Measurements from ENCODE around the gene RXFP1.

The RXFP1 gene

GRCh38 chr4:158541506-158541905 is 19.8 kb downstream of the RXFP1 start:
- DNase-seq (ENCODE audit: low read depth), result no peak

GRCh38 chr4:158543191-158543590 is 21.5 kb downstream of the RXFP1 start:
- no peak for DNase-seq (ENCODE audit: low read depth)

GRCh38 chr4:158544141-158544540 is 22.5 kb downstream of the RXFP1 start:
- DNase-seq (ENCODE audit: low read depth), result no peak

- DNase-seq (ENCODE audit: low read depth), result no peak
These were observed 31.7 kb downstream of the RXFP1 start for GRCh38 chr4:158553364-158553763.

GRCh38 chr4:158560284-158560683 is 38.6 kb downstream of the RXFP1 start:
- DNase-seq (ENCODE audit: low read depth), result no peak

GRCh38 chr4:158566860-158567259 is 45.2 kb downstream of the RXFP1 start:
- DNase-seq (ENCODE audit: low read depth), result no peak

- no peak for DNase-seq (ENCODE audit: low read depth)
These were observed 50.1 kb downstream of the RXFP1 start for GRCh38 chr4:158571736-158572135.

- no peak for DNase-seq (ENCODE audit: low read depth)
These were observed 50.9 kb downstream of the RXFP1 start for GRCh38 chr4:158572608-158573007.

GRCh38 chr4:158578476-158578875 is 56.8 kb downstream of the RXFP1 start:
- DNase-seq (ENCODE audit: low read depth), result no peak

- DNase-seq (ENCODE audit: low read depth), result no peak
These were observed 58.4 kb downstream of the RXFP1 start for GRCh38 chr4:158580064-158580463.

GRCh38 chr4:158581161-158581560 is 59.5 kb downstream of the RXFP1 start:
- DNase-seq (ENCODE audit: low read depth), result no peak

- no peak for DNase-seq (ENCODE audit: low read depth)
These were observed 65.2 kb downstream of the RXFP1 start for GRCh38 chr4:158586881-158587280.

GRCh38 chr4:158588285-158588684 is 66.6 kb downstream of the RXFP1 start:
- DNase-seq (ENCODE audit: low read depth), result no peak

- DNase-seq (ENCODE audit: low read depth), result no peak
These were observed 67.1 kb downstream of the RXFP1 start for GRCh38 chr4:158588777-158589176.

GRCh38 chr4:158590306-158590705 is 68.6 kb downstream of the RXFP1 start:
- no peak for DNase-seq (ENCODE audit: low read depth)

GRCh38 chr4:158590824-158591223 is 69.1 kb downstream of the RXFP1 start:
- DNase-seq (ENCODE audit: low read depth), result no peak

- DNase-seq (ENCODE audit: low read depth), result no peak
These were observed 76.4 kb downstream of the RXFP1 start for GRCh38 chr4:158597879-158598596.

- DNase-seq (ENCODE audit: low read depth), result no peak
These were observed 77.5 kb downstream of the RXFP1 start for GRCh38 chr4:158599150-158599549.

- no peak for DNase-seq (ENCODE audit: low read depth)
These were observed 78.2 kb downstream of the RXFP1 start for GRCh38 chr4:158599765-158600498.

GRCh38 chr4:158604369-158604768 is 82.7 kb downstream of the RXFP1 start:
- no peak for DNase-seq (ENCODE audit: low read depth)

GRCh38 chr4:158605393-158605792 is 83.7 kb downstream of the RXFP1 start:
- DNase-seq (ENCODE audit: low read depth), result no peak

- DNase-seq (ENCODE audit: low read depth), result no peak
These were observed 85.3 kb downstream of the RXFP1 start for GRCh38 chr4:158606969-158607368.

- no peak for DNase-seq (ENCODE audit: low read depth)
These were observed 87.4 kb downstream of the RXFP1 start for GRCh38 chr4:158609116-158609515.

- no peak for DNase-seq (ENCODE audit: low read depth)
These were observed 89.1 kb downstream of the RXFP1 start for GRCh38 chr4:158610790-158611189.
